C4-2B (cell line): ENCODE measurements around the gene LTBR.
"Not testable (repeated sequence)": the region's sequence is repeated elsewhere in the genome, so short reads cannot be mapped to it uniquely, and the experiment has no call there.

Experiments used
- ZFX ChIP-seq: fragments of 450-650 bp; IDR thresholded peaks from 2 replicates; pipeline ENCODE4 v1.6.1; 2017
- TF ChIP-seq, protein P1 (sequence below): fragments of 450-650 bp; conservative IDR thresholded peaks from 2 replicates; pipeline ENCODE4 v1.5.1; 2017; ENCODE audit warnings: mild to moderate bottlenecking

DNA sequence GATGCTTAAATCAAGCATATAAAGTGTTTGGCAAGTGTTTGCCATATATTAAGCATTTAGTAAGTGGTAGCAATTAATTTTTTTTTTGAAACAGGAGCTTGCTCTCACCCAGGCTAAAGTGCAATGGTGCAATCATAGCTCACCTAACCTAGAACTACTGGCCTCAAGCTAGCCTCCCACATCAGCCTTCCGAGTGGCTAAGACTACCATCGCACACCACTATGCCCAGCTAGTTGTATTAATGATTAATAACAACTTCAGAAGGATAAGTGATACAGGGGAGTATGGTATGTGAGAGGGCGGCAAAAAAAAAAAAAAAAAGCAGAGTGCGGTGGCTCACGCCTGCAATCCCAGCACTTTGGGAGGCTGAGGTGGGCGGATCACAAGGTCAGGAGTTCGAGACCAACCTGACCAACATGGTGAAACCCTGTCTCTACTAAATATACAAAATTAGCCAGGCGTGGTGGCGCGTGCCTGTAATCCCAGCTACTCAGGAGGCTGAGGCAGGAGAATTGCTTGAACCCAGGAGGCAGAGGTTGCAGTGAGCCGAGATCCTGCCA, 39.8 kb upstream of the LTBR start:
- TF ChIP-seq, protein P1, sequence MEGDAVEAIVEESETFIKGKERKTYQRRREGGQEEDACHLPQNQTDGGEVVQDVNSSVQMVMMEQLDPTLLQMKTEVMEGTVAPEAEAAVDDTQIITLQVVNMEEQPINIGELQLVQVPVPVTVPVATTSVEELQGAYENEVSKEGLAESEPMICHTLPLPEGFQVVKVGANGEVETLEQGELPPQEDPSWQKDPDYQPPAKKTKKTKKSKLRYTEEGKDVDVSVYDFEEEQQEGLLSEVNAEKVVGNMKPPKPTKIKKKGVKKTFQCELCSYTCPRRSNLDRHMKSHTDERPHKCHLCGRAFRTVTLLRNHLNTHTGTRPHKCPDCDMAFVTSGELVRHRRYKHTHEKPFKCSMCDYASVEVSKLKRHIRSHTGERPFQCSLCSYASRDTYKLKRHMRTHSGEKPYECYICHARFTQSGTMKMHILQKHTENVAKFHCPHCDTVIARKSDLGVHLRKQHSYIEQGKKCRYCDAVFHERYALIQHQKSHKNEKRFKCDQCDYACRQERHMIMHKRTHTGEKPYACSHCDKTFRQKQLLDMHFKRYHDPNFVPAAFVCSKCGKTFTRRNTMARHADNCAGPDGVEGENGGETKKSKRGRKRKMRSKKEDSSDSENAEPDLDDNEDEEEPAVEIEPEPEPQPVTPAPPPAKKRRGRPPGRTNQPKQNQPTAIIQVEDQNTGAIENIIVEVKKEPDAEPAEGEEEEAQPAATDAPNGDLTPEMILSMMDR = not testable (repeated sequence)
- not testable (repeated sequence) for TF ChIP-seq ZFX
